Testis (tissue), 3 donors: Measurements from ENCODE around the gene ANAPC2. TPM values are rescaled to one million over a fixed set of nuclear protein-coding genes. Genes with fewer than 3 reads are reported as not detected.

Experiments used
- DNase-seq: peaks from one replicate; pipeline ENCODE4 v3.0.0-alpha.2; 2019
- H3K27ac ChIP-seq, 2 donors: fragments of 200-600 bp; sonication (generic); one replicate each; pipeline ENCODE4 v1.5.1; 2019
- H3K27me3 ChIP-seq: fragments of 200-600 bp; sonication (generic); one replicate; pipeline ENCODE4 v1.5.1; 2019
- H3K36me3 ChIP-seq: fragments of 200-600 bp; sonication (generic); one replicate; pipeline ENCODE4 v1.5.1; 2017; ENCODE audit warnings: low read depth; ENCODE audit errors: missing control alignments
- H3K4me1 ChIP-seq: fragments of 200-600 bp; sonication (generic); one replicate; pipeline ENCODE4 v1.5.1; 2019
- H3K4me3 ChIP-seq, 2 donors: fragments of 200-600 bp; sonication (generic); one replicate each; pipeline ENCODE4 v1.5.1; 2017 to 2019
- H3K9me3 ChIP-seq: fragments of 200-600 bp; sonication (generic); one replicate; pipeline ENCODE4 v1.5.1; 2017
- POLR2A ChIP-seq: fragments of 450-650 bp; IDR thresholded peaks from one replicate; pipeline ENCODE4 v1.6.1; 2017; ENCODE audit warnings: antibody characterized with exemption, mild to moderate bottlenecking, moderate library complexity
- WGBS, 2 donors: methylation state at CpG; one replicate each; pipeline ENCODE4 v1.1.5; 2018; 5-methylcytosine and 5-hydroxymethylcytosine counted together
- intact Hi-C: fragments of 100-400 bp; cut with DNase I; formaldehyde crosslinking; loops from one replicate; pipeline ENCODE4 v1.15.1; 2023; ENCODE audit warnings: low total_unique reads
- polyA plus RNA-seq: library from polyadenylated mRNA; stranded (reverse); fragments of 350-450 nt; fragmentation: Illumina TruSeq; extraction: RNeasy Lipid Tissue Mini Kit (QIAGEN cat#74804); gene quantifications from one replicate; pipeline ENCODE4 v1.2.3, GENCODE V29; 2014; ENCODE audit warnings: low read depth, low replicate concordance; ENCODE audit not compliant: insufficient read depth
- total RNA-seq, 2 donors: library from RNA; depleted of rRNA; stranded (reverse); fragments of >200 nt; gene quantifications; one replicate each; pipeline ENCODE4 v1.2.3, GENCODE V29; 2016
- TF ChIP-seq, protein P1 (sequence below), 3 experiments: fragments of 450-650 bp in 2 of 3; fragments of 200-600 bp in 1 of 3; sonication (generic) in 1 of 3; IDR thresholded peaks; one replicate each; pipeline ENCODE4 v1.5.1; 2016 to 2019; ENCODE audit warnings: antibody characterized with exemption in 3 of 3, mild to moderate bottlenecking in 2 of 3, moderate library complexity in 1 of 3

ANAPC2 gene
- total and polyA plus RNA-seq, 3 donors from 2014 or later, result 80.6 to 98.5 (median 91.0) TPM

DNA sequence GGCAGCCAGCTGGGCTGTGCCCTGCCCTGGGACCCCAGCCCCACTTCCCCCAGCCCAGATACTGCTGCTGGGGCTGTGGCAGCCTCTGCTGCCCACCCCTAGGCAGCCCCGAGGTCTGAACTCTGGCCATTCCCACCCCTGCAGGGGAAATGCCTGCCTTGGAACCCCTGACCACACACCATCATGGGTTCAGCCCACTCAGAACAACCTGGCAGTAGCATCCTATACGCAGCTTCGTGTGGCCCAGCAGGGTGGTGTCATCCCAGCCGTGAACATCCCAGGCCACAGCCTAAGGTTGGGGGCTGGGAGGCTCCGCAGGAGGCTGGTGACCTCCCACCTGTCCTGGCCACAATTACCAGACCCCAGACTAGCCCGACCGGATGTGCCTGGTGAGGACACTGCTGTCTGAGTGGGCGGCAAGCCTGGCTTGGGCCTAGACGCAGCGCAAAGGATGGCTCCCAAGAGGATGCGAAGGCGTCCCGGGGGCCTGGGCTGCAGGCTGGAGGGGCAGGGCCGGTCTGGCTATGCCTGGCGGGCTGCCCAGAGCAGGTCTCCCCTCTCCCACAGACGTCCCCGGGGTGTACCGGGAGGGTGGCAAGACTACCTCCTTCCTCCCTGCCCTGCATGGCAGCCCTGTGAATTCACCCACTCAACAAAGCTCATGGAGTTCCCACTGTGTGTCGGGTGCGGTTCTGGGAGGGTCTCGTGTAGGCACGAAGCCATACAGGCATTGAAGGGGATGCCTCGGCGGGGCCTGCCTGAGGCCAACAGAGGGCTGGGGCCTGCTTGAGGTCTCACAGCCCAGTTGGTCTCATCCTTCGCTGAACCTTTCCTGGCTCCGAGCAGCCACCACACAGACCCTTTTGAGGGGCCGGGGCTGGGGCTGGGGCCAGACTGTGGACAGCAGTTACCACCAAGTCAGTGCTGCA lies 40.9 kb upstream of the ANAPC2 start:
- H3K27me3 ChIP-seq, result no peaks in the 10 kb centered on the region
- intact Hi-C loops, result loop anchor here (10.0 kb wide), 1 partner anchor 114 kb away; the partner anchor contains the start of gene DPP7
- TF ChIP-seq, protein P1, sequence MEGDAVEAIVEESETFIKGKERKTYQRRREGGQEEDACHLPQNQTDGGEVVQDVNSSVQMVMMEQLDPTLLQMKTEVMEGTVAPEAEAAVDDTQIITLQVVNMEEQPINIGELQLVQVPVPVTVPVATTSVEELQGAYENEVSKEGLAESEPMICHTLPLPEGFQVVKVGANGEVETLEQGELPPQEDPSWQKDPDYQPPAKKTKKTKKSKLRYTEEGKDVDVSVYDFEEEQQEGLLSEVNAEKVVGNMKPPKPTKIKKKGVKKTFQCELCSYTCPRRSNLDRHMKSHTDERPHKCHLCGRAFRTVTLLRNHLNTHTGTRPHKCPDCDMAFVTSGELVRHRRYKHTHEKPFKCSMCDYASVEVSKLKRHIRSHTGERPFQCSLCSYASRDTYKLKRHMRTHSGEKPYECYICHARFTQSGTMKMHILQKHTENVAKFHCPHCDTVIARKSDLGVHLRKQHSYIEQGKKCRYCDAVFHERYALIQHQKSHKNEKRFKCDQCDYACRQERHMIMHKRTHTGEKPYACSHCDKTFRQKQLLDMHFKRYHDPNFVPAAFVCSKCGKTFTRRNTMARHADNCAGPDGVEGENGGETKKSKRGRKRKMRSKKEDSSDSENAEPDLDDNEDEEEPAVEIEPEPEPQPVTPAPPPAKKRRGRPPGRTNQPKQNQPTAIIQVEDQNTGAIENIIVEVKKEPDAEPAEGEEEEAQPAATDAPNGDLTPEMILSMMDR (IDR thresholded peaks at IDR 0.05), result no peak
- TF ChIP-seq POLR2A, result no peak

DNA sequence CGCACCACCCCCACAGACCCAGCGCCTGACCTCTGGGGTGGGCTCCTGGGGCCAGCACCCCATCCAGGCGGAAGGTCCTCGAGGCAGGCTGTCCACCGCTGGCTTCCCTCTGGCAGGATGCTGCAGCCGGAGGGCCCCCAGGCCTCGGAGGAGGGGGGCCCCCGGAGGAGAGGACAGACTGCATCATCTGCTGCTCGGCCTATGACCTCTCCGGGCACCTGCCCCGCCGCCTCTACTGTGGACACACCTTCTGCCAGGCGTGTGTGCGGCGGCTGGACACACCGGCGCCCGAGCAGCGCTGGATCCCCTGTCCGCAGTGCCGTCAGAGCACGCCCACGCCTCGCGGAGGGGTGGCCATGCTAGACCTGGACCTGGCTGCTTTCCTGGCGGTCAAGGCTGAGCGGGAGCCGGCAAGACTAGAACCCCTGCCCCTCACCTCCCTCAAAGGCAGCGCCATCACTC lies 40.2 kb upstream of the ANAPC2 start:
- Histone ChIP-seq H3K27me3 (no peaks in the 10 kb centered on the region), H3K27ac (no peak overlapping the region), H3K4me3 (no peak overlapping the region), H3K4me1 (peaks cover 15% of the 10 kb centered on the region), H3K36me3 (no peaks in the 10 kb centered on the region), H3K9me3 (no peaks in the 10 kb centered on the region)
- no peak for DNase-seq
- TF ChIP-seq POLR2A, result no peak
- TF ChIP-seq, protein P1 (IDR thresholded peaks at IDR 0.05), result no peak
- WGBS, 2 donors, result 53 to 71% methylated on average over 4 to 26 of the region's 29 CpGs
- intact Hi-C loops, result loop anchor here (10.0 kb wide), 1 partner anchor 114 kb away; the partner anchor contains the start of gene DPP7

More for the DNA sequence above, 40.9 kb upstream of the ANAPC2 start:
- no peak overlapping the region for H3K4me3 ChIP-seq
- H3K27ac ChIP-seq, result no peak overlapping the region
- H3K4me1 ChIP-seq, result peaks cover 10% of the 10 kb centered on the region
- no peaks in the 10 kb centered on the region for H3K36me3 ChIP-seq
- 50 to 61% methylated on average over 10 to 26 of the region's 27 CpGs for WGBS, 2 donors
- no peaks in the 10 kb centered on the region for H3K9me3 ChIP-seq
- no peak for DNase-seq

DNA sequence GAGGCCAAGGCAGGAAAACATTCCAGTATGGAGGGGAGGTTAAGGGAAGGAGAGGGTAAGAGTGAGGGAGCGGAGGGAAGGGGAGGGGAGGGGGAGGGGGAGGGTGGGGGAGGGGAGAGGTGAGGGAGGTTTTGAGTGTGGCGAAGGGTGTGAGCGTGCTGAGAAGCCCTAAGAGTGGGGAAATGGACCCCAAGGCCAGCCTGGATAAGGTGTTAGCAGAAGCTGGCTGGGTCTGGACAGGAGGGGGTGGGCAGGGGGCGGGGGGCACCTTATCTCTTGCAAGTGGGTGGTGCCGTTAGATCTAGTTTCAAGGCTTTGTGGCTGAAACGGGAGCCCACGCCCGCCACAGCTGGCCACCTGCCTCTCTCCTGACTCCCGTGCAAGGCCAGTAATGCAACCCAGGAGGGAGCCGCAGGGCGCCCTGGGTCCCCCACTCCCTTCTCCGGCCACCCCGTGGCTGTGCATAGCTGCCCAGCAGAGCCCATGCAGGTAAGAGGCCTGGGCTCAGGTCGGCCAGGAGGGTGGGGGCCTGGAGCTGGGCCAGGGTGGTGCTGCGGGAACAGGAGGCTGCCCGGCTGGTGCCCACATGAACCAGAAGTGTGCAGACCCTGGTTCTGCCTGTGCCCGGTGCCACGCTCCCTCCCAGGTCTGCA lies 39.6 kb upstream of the ANAPC2 start:
- no peak for DNase-seq
- 29 to 35% methylated on average over 8 to 17 of the region's 18 CpGs for WGBS, 2 donors
- Histone ChIP-seq H3K27ac (no peak overlapping the region), H3K4me3 (no peak overlapping the region), H3K36me3 (no peaks in the 10 kb centered on the region), H3K27me3 (no peaks in the 10 kb centered on the region), H3K9me3 (no peaks in the 10 kb centered on the region), H3K4me1 (peaks cover 17% of the 10 kb centered on the region)
- intact Hi-C loops, result loop anchor here (10.0 kb wide), 1 partner anchor 113 kb away; the partner anchor contains the start of gene DPP7
- TF ChIP-seq POLR2A, result no peak
- TF ChIP-seq, protein P1 (IDR thresholded peaks at IDR 0.05), result no peak

DNA sequence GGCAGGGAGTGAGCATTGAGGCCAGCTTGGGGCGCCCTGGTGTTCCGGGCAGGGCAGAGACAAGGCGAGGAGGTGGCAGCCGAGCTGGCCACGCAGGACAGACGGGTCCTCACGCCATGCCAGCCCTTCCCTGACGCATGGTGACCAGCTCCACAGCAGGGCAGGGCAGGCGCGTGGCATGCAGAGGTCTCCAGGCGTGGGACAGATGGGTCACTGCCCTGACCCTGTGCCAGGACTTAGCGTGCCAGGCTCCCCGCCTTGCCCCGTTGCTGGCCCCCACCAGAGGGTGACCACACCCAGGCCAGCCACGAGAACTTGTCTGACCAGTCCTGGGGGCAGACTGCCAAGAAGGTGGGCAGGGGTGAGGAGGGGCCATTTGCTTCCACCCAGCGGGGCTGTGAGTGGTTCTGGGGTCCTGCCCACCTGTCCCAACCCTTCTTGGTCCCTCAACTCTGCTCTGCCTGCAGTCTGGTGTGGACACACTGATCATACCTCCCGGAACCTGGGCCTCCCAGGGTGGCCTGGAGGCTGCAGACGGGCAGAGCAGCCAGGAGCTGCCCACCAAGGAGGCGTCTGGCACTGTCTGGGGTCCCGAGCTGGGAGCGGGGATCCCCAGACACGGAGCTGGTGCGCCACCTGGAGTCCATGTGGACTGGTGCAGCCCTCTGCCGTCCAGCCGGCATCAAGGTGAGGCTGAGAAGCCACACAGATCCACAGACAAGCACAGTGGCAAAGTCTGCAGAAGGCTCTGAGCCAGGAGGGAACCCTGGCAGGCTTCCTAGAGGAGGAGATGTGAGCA lies 38.9 kb upstream of the ANAPC2 start, which contains the start of gene RNF224:
Gene RNF224 (plus strand): TSS at position 449 of the 799 bp plus-strand sequence. CDS start 834 bp downstream, outside the sequence.
- 34 to 40% methylated on average over 2 to 22 of the region's 25 CpGs for WGBS, 2 donors
- H3K9me3 ChIP-seq, result no peaks in the 10 kb centered on the region
- H3K27me3 ChIP-seq, result no peaks in the 10 kb centered on the region
- H3K4me1 ChIP-seq, result peaks cover 24% of the 10 kb centered on the region
- TF ChIP-seq, protein P1 (IDR thresholded peaks at IDR 0.05), result peak; percentile 80 to 88 (median 80)
- no peak for TF ChIP-seq POLR2A
- no peaks in the 10 kb centered on the region for H3K36me3 ChIP-seq
- no peak within 1 kb of the TSS for H3K4me3 ChIP-seq
- H3K27ac ChIP-seq, result no peak within 1 kb of the TSS
- peak; percentile 79 for DNase-seq
- intact Hi-C loops, result loop anchor here (10.0 kb wide), 1 partner anchor 112 kb away; the partner anchor contains the start of gene DPP7
